ENCODE results near the gene UBTD2. TPM values are rescaled to one million over a fixed set of nuclear protein-coding genes. Genes with fewer than 3 reads are reported as not detected.

Gene UBTD2
- total and polyA plus RNA-seq, 9 of the 15 experiments (the other 6 are each of a cell fraction or from before 2014, with no cell fraction given) = 0.01 to 0.46 (median 0.15) TPM; not detected in 1

GRCh38 chr5:172238334-172238733 lies 45.2 kb downstream of the UBTD2 start:
- H3K4me2 ChIP-seq (ENCODE audit: insufficient read depth, low read length) = no peak overlapping the region
- H2AFZ ChIP-seq (ENCODE audit: low read depth, low read length) = no peak overlapping the region
- H3K27ac ChIP-seq (ENCODE audit: extremely low read depth, low read depth, low read length) = no peak overlapping the region
- WGBS (ENCODE audit: insufficient coverage, low coverage, missing lambda C conversion rate) = 0% methylated on average over 1 of the region's 1 CpG
- no peaks in the 10 kb centered on the region for H3K36me3 ChIP-seq (ENCODE audit: control insufficient read depth, insufficient read depth, low read length)
- no peak for ATAC-seq
- in situ Hi-C loops (cut with MboI) = no loop called here
- H3K4me3 ChIP-seq = no peak overlapping the region
- H3K4me1 ChIP-seq (replicated peaks in 1 of 2; ENCODE audit: control insufficient read depth in 2 of 2, insufficient read depth in 2 of 2, low read length in 2 of 2) = no peaks in the 10 kb centered on the region
- peaks cover 4 to 5% of the 10 kb centered on the region in 2 experiments; a peak in 2 of 5 replicates for H3K27me3 ChIP-seq (ENCODE audit: control insufficient read depth in 2 of 2, insufficient read depth in 2 of 2, low read length in 2 of 2)
- ChIA-PET POLR2A (no interaction called here), CTCF (ENCODE audit: low intra/inter-chr PET ratio) (no interaction called here)
- H3K79me2 ChIP-seq (ENCODE audit: control insufficient read depth, insufficient read depth, low read length) = no peaks in the 10 kb centered on the region
- no TSS peak for BruUV-seq (replicated peaks)
- no peak overlapping the region for H3K9ac ChIP-seq (ENCODE audit: insufficient read depth in 1 of 2, low read depth in 2 of 2, low read length in 2 of 2)
- no peak for FAIRE-seq
- intact Hi-C loops (cut with micrococcal nuclease) = no loop called here
- H4K20me1 ChIP-seq (replicated peaks; ENCODE audit: control insufficient read depth, insufficient read depth, low read length) = no peaks in the 10 kb centered on the region
- no peaks in the 10 kb centered on the region for H3K9me1 ChIP-seq (ENCODE audit: control insufficient read depth, insufficient read depth, low read length)
- no peaks in the 10 kb centered on the region for H3K9me3 ChIP-seq (replicated peaks; ENCODE audit: control insufficient read depth, insufficient read depth, low read depth, low read length)
- DNase-seq (ENCODE audit: extremely low read depth in 1 of 4, low spot score in 3 of 4) = no peak
- no peak for TF ChIP-seq ZNF395 (CRISPR knock-in tag; IDR thresholded peaks at IDR 0.05)
- no peak for TF ChIP-seq ARID3B (CRISPR knock-in tag; IDR thresholded peaks at IDR 0.05; ENCODE audit: borderline replicate concordance)
- no peak for TF ChIP-seq PATZ1 (CRISPR knock-in tag; IDR thresholded peaks at IDR 0.05; ENCODE audit: borderline replicate concordance)
- TF ChIP-seq KDM2B (CRISPR knock-in tag; IDR thresholded peaks at IDR 0.05) = no peak
- no peak for TF ChIP-seq ETV1 (tag; conservative IDR thresholded peaks at IDR 0.05; ENCODE audit: low read depth)
- no peak for TF ChIP-seq HMG20B (CRISPR knock-in tag; IDR thresholded peaks at IDR 0.05)
- no peak for TF ChIP-seq MTF1 (CRISPR knock-in tag; IDR thresholded peaks at IDR 0.05; ENCODE audit: borderline replicate concordance)
- TF ChIP-seq POLR3A (IDR thresholded peaks at IDR 0.05; ENCODE audit: borderline replicate concordance, extremely low read depth, insufficient read depth, insufficient read length) = no peak
- TF ChIP-seq NR2F6 (CRISPR knock-in tag; IDR thresholded peaks at IDR 0.05) = no peak
- TF ChIP-seq ZSCAN32 (CRISPR knock-in tag; IDR thresholded peaks at IDR 0.05) = no peak
- TF ChIP-seq TEAD2 (tag; IDR thresholded peaks at IDR 0.05) = no peak
- TF ChIP-seq KLF13 (tag; IDR thresholded peaks at IDR 0.05; ENCODE audit: borderline replicate concordance, low read depth) = no peak
- no peak for TF ChIP-seq SP1 (CRISPR knock-in tag; IDR thresholded peaks at IDR 0.05)
- no peak for TF ChIP-seq GABPA (tag; conservative IDR thresholded peaks at IDR 0.05; ENCODE audit: low read depth)
- no peak for TF ChIP-seq ELF1 (tag; IDR thresholded peaks at IDR 0.05)
- no peak for TF ChIP-seq ZNF212 (CRISPR knock-in tag; IDR thresholded peaks at IDR 0.05)
- no peak for TF ChIP-seq ZBTB34 (CRISPR knock-in tag; IDR thresholded peaks at IDR 0.05)
